Fibroblast of lung (primary cell): ENCODE measurements around the gene NCKIPSD. TPM values are rescaled to one million over a fixed set of nuclear protein-coding genes. Genes with fewer than 3 reads are reported as not detected.
A peak's percentile ranks its signal among the peaks of the same experiment; 100 is the strongest.

Experiments used
- DNase-seq, 2 donors: peaks; one replicate each; pipeline versions ENCODE4 v3.0.0 to v3.0.0-alpha.2; 2010; ENCODE audit warnings: low read depth in 2 of 2
- H2AFZ ChIP-seq: 2 replicates; pipeline ENCODE4 v1.5.1; 2012; ENCODE audit warnings: low read length, control low read depth, inconsistent platforms
- H3K27ac ChIP-seq: 2 replicates; pipeline ENCODE4 v1.5.1; 2011; ENCODE audit warnings: low read length, control low read depth; ENCODE audit not compliant: insufficient read depth
- H3K27me3 ChIP-seq: 2 replicates; pipeline ENCODE4 v1.5.1; 2011; ENCODE audit warnings: mild to moderate bottlenecking, low read length; ENCODE audit not compliant: control insufficient read depth, insufficient read depth
- H3K36me3 ChIP-seq: 2 replicates; pipeline ENCODE4 v1.5.1; 2011; ENCODE audit warnings: low read length; ENCODE audit not compliant: control insufficient read depth, insufficient read depth
- H3K4me1 ChIP-seq: 2 replicates; pipeline ENCODE4 v1.5.1; 2011; ENCODE audit warnings: low read length; ENCODE audit not compliant: control insufficient read depth, insufficient read depth; ENCODE audit errors: extremely low read depth
- H3K4me2 ChIP-seq: 2 replicates; pipeline ENCODE4 v1.5.1; 2011; ENCODE audit warnings: low read length, control low read depth; ENCODE audit not compliant: insufficient read depth; ENCODE audit errors: extremely low read depth
- H3K4me3 ChIP-seq, 4 experiments: fragments of 200-600 bp in 1 of 4; sonication (generic) in 1 of 4; replicated peaks in 1 of 4; 2 replicates each; pipeline ENCODE4 v1.5.1; 2011 to 2016; ENCODE audit warnings: low read length in 4 of 4, low read depth in 3 of 4, mild to moderate bottlenecking in 3 of 4, control low read depth in 2 of 4, inconsistent platforms in 1 of 4, mixed read lengths in 1 of 4; ENCODE audit not compliant: insufficient read depth in 1 of 4; ENCODE audit errors: control extremely low read depth in 1 of 4
- H3K79me2 ChIP-seq: 2 replicates; pipeline ENCODE4 v1.5.1; 2012; ENCODE audit warnings: mild to moderate bottlenecking, low read length, inconsistent platforms; ENCODE audit not compliant: control insufficient read depth, insufficient read depth
- H3K9ac ChIP-seq: 2 replicates; pipeline ENCODE4 v1.5.1; 2011; ENCODE audit warnings: mild to moderate bottlenecking, low read length, control low read depth; ENCODE audit not compliant: insufficient read depth
- H3K9me3 ChIP-seq: 2 replicates; pipeline ENCODE4 v1.5.1; 2012; ENCODE audit warnings: low read depth, low read length; ENCODE audit not compliant: control insufficient read depth, insufficient read depth
- H4K20me1 ChIP-seq: 2 replicates; pipeline ENCODE4 v1.5.1; 2011; ENCODE audit warnings: low read length; ENCODE audit not compliant: control insufficient read depth, insufficient read depth; ENCODE audit errors: extremely low read depth
- EZH2 ChIP-seq: IDR thresholded peaks from 2 replicates; pipeline ENCODE4 v1.5.1; 2012; ENCODE audit warnings: low read length, control low read depth, mild to moderate bottlenecking; ENCODE audit errors: missing control alignments
- polyA plus RNA-seq, 2 donors: library from polyadenylated mRNA; depleted of rRNA in 1 of 2; stranded (reverse) in 1 of 2; unstranded in 1 of 2; fragments of >200 nt; gene quantifications; 2 replicates each; pipeline ENCODE4 v1.2.1, GENCODE V29; 2011 to 2012; ENCODE audit warnings: missing spikeins in 1 of 2
- total RNA-seq: library from RNA; depleted of rRNA; stranded (reverse); fragments of >200 nt; gene quantifications from 2 replicates; pipeline ENCODE4 v1.2.1, GENCODE V29; 2014
- TF ChIP-seq, protein P1 (sequence below), 2 donors: IDR thresholded peaks in 1 of 2; conservative IDR thresholded peaks in 1 of 2; 1 replicate in 1 of 2; 2 replicates in 1 of 2; pipeline ENCODE4 v1.5.1; 2011 to 2012; ENCODE audit warnings: low read length in 2 of 2, control low read depth in 1 of 2, inconsistent platforms in 1 of 2, low read depth in 1 of 2, mild to moderate bottlenecking in 1 of 2

Gene NCKIPSD
- total and polyA plus RNA-seq, 2 donors (not counting 1 experiment from before 2014, with no cell fraction given), result 14.6 to 23.3 TPM

DNA sequence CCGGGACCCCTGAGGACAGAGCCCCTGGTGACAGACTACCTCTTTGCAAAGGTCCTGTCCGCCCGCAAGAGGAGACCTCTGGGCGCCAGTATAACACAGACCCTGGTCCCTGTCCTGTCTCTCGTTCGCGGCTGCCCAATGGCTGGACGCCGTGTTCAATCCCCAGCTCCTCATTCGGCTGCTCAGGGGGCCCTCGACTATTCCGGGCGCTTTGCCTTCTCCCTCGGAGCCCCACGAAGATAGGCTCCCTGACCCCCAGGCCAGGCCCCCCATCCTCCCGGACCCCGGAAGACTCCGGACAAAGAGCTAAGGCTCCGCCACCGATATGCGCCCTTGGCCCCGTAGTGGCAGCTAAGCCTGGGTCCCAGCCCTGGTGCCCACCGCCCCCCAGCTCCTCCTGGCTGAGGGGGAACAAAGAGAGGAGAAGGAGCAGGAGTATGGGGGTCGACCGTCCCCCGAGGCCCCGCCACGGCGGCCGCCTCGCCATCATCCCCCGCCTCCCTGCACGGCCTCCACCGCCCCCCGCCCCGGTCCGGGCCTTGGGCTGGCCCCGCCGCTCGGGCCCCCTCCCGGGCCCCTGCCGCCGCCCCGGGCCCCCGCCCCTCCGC is 23.5 kb downstream of the NCKIPSD start:
- Histone ChIP-seq H3K9ac (no peak overlapping the region), H3K36me3 (no peaks in the 10 kb centered on the region), H3K4me2 (peak overlapping the region; percentile 27), H3K27ac (no peak overlapping the region), H3K27me3 (peaks cover 5% of the 10 kb centered on the region), H3K4me3 (peak overlapping the region in 1 of 4 experiments; percentile 71), H3K9me3 (no peaks in the 10 kb centered on the region), H4K20me1 (no peaks in the 10 kb centered on the region), H3K79me2 (no peaks in the 10 kb centered on the region), H3K4me1 (peaks cover 7% of the 10 kb centered on the region), H2AFZ (no peak overlapping the region)
- DNase-seq, result no peak
- no peak for TF ChIP-seq EZH2
- TF ChIP-seq, protein P1, sequence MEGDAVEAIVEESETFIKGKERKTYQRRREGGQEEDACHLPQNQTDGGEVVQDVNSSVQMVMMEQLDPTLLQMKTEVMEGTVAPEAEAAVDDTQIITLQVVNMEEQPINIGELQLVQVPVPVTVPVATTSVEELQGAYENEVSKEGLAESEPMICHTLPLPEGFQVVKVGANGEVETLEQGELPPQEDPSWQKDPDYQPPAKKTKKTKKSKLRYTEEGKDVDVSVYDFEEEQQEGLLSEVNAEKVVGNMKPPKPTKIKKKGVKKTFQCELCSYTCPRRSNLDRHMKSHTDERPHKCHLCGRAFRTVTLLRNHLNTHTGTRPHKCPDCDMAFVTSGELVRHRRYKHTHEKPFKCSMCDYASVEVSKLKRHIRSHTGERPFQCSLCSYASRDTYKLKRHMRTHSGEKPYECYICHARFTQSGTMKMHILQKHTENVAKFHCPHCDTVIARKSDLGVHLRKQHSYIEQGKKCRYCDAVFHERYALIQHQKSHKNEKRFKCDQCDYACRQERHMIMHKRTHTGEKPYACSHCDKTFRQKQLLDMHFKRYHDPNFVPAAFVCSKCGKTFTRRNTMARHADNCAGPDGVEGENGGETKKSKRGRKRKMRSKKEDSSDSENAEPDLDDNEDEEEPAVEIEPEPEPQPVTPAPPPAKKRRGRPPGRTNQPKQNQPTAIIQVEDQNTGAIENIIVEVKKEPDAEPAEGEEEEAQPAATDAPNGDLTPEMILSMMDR (conservative IDR thresholded peaks at IDR 0.05 in 1 of 2, IDR thresholded peaks at IDR 0.05 in 1 of 2; ENCODE audit: low read depth in 1 of 2, low read length in 2 of 2), result no peak

DNA sequence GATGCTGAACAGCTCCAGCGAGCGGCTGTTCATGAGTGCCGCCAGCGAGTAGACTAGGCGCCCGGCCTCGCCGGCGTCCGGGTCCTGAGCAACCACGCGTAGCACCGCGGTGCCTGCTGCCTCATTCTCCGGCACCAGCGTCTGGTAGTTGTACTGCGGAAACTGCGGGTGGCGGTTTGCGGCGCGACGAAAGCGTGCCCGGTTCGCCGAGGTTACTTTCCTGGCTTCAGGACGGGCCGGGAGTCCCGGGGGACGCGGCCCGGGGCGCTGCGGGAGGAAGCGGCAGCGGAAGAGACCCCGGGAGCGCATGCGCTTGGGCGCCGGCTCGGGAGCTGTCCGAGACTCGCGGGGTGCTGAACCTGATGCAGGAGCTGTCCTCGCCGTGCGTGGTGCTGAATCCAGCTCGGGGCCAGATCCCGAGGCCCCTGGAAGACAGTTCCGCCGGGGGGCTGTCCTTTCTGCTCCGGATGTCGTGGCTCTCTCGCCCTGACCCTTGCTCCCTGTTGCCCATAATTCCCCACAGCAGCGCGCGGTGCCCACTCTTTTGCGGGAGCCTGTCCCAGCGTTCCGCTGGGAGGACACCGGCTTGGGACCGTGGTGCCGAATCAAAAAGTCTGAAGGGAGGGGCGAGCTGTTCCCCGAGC is 24.1 kb downstream of the NCKIPSD start:
- H3K4me3 ChIP-seq, result peak overlapping the region; percentile 30 to 56 (median 38)
- no peaks in the 10 kb centered on the region for H3K79me2 ChIP-seq
- TF ChIP-seq, protein P1 (conservative IDR thresholded peaks at IDR 0.05 in 1 of 2, IDR thresholded peaks at IDR 0.05 in 1 of 2; ENCODE audit: low read depth in 1 of 2, low read length in 2 of 2), result no peak
- no peak for TF ChIP-seq EZH2
- H3K27ac ChIP-seq, result no peak overlapping the region
- no peaks in the 10 kb centered on the region for H4K20me1 ChIP-seq
- no peaks in the 10 kb centered on the region for H3K9me3 ChIP-seq
- H3K36me3 ChIP-seq, result no peaks in the 10 kb centered on the region
- H2AFZ ChIP-seq, result no peak overlapping the region
- H3K9ac ChIP-seq, result no peak overlapping the region
- peak overlapping the region; percentile 84 for H3K4me2 ChIP-seq
- H3K27me3 ChIP-seq, result peaks cover 5% of the 10 kb centered on the region
- H3K4me1 ChIP-seq, result peaks cover 7% of the 10 kb centered on the region
- peak; percentile 43 to 49 for DNase-seq

DNA sequence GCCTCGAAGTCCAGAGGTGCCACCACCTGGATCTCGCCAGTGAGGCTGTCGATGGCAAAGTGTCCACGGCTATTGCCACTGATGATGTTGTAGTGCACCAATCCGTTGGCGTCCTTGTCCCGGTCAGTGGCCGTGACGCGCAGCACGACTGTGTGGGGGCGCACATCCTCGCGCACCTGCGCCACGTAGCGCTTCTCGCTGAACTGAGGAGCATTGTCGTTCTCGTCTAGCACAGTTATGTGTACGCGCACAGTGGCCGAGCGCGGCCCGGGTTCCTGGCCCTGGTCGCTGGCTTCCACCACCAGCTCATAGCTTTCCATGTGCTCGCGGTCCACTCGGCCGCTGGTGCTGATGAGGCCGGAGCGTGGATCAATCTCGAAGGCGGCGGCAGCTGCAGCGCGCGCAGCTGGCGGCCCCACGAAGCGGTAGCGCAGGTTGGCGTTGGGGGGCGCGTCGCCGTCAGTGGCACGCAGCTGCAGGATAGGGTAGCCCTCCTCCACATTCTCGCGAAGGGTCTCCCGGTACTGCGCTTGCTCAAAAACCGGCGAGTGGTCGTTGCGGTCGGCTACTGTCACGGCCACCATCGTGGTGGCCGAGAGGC is 24.8 kb downstream of the NCKIPSD start:
- Histone ChIP-seq H2AFZ (no peak overlapping the region), H3K4me3 (peak overlapping the region in 1 of 4 experiments; percentile 56), H3K27ac (no peak overlapping the region), H3K79me2 (no peaks in the 10 kb centered on the region), H4K20me1 (no peaks in the 10 kb centered on the region), H3K4me2 (no peak overlapping the region), H3K4me1 (peaks cover 7% of the 10 kb centered on the region), H3K36me3 (no peaks in the 10 kb centered on the region), H3K27me3 (peaks cover 5% of the 10 kb centered on the region), H3K9me3 (no peaks in the 10 kb centered on the region), H3K9ac (no peak overlapping the region)
- TF ChIP-seq, protein P1 (conservative IDR thresholded peaks at IDR 0.05 in 1 of 2, IDR thresholded peaks at IDR 0.05 in 1 of 2; ENCODE audit: low read depth in 1 of 2, low read length in 2 of 2), result no peak
- TF ChIP-seq EZH2, result no peak
- no peak for DNase-seq
